Thyroid gland (tissue), 4 donors: ENCODE results near the gene DIP2C.

Source experiments
- CTCF ChIP-seq, 6 experiments: fragments of 200-600 bp in 3 of 6; fragments of 450-650 bp in 3 of 6; sonication (generic) in 3 of 6; IDR thresholded peaks; one replicate each; pipeline ENCODE4 v1.5.1; 2016 to 2019; ENCODE audit warnings: antibody characterized with exemption in 6 of 6, mild to moderate bottlenecking in 2 of 6, inconsistent platforms in 1 of 6, moderate library complexity in 1 of 6
- POLR2A ChIP-seq, 2 donors: fragments of 450-650 bp; IDR thresholded peaks; one replicate each; pipeline ENCODE4 v1.6.1; 2017; ENCODE audit warnings: antibody characterized with exemption in 2 of 2, mild to moderate bottlenecking in 2 of 2, moderate library complexity in 1 of 2

- TF ChIP-seq CTCF (IDR thresholded peaks at IDR 0.05): no peak
- TF ChIP-seq POLR2A (IDR thresholded peaks at IDR 0.05): no peak
Observed at GRCh38 chr10:691216-691615, 1.7 kb upstream of the DIP2C start.
